ENCODE data around the gene MAD1L1.

Gene MAD1L1

DNA sequence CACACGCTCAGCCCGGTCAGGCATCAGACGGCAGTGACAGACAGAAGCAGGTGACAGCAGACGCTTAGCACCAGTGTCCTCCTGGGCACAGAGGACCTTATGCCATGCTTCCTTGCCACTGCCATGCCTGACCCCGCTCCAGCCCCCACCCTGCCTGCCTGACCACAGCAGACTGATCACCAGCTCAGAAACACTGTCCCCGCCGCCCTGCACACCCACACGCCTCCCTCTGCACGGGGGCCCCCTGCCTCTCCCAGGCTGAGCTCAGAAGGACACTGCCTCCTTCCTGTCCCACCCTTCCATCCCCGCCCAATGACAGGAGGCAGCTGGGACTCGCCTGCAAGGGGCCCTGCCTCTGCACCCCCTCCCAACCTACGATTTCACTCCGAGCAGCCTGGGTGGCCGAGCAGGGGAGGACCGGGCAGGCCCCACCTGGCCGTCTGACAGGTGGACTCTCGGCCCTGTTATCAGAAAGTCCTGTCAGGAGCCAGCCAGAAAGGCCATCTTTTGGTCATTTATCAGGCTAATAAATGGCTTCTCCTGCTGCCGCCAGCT, 379.2 kb downstream of the MAD1L1 start:
- DNase-seq, result no peak

DNA sequence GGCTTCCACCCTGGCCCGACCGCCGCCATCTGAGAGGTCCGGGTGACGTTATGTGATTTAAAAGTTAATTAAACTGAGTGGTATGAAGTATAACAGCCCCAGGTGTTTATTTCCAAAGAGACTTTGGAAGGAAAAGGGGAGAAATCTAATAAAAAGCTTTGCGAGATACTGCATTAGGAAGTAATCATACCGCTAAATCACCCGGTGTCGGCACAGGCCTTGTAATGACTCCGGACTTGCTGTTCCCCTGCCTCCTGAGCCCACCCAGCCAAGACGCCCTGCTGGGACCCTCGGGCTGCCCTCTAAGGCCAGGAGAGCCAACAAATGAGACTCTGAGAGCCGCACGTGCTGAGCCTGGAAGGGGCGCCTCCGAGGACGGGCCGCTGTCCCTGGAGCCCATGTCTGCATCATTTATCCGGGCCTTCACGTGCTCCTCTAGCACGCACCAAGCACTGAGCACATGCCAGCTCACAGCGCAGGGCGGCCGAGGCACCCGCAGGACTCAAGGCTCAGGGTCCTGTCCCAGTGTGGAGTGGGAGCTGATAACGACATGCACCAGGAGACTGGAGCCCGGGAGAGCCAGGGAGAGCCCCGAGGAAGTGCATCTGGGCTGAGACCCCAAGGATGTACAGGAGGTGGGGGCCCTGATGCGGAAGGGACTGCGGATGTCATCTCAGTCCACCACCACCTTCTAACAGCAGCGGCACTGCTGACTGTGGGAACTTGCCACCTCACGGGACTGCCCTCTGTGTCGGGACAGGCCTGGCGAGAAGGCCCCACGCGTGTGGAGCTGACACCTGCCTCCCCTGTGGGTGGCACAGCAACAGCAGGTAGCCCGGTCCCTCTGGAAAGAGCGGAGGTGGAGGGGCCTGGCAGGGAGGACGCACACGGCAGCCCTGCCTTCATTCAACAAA, 380.0 kb downstream of the MAD1L1 start:
- no peak for DNase-seq

GRCh38 chr7:1851721-1852516, 380.8 kb downstream of the MAD1L1 start:
- no peak for DNase-seq

DNA sequence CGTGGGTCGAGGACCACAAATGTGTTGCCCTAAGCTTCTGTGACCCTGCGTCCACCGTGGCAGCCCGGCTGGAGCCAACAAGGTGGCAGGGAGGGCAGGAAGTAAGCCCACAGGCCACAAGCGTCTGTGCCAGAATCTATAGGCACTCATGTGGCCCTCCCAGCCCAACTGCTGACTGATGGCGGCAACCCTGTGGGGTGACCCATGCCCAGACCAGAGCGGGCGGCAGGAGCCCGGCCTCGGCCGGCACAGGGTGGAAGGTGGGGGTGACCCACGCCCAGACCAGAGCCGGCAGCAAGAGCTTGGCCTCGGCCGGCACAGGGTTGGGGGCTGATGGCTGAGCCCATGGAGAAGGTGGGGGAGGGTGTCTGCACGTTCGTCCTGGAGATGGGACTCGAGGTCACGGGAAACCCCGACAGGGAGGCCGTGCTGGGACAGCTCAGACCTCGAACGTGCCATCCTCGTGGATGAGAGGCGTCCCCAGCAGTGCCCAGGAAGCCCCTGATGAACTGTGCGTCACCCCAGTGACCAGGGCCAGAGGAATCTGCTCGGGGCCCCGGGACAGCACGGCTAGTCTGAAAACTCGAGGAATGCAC, 381.7 kb downstream of the MAD1L1 start:
- no peak for DNase-seq

DNA sequence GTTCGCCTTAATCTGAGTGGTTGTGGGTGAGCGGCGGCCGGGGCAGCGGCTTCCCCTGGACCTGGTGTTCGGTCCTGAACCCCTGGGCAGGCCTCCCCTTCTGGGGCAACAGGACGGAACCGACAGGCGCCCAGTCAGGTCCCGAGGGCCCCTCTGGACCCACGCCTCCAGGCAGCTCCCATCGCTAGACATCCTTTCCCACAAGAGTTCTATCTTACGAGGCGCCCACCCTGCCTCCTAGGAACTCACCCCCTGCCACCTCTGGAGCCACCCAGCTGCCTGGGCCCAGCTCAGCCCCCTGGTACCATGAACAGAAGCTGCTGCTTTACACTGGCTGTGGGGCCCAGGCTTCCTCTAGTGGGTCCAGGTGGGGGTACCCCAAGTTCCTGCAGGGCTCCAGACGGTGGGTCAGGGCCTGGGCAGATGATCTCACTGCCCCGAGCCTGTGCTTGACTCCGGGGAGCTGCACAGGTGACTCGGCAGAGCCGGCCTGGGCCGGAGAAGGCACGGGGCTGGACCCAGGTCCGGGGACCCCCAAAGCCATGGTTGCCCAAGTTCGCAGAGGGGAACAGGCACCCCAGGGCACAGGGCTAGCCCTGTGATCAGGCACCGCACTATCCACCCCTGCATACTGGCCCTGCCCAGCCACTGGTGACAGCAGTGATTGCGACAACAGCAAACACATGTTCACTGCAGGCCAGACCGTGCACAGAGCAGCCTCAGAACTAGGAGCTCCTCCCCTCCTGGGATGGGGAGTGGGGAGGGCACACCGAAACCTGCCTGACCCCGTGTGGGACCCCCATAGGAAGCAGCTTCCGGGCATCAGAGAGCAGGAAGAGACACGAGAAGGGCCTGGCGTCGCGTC, 382.4 kb downstream of the MAD1L1 start:
- no peak for DNase-seq

- no peak for DNase-seq
These were observed 383.2 kb downstream of the MAD1L1 start for GRCh38 chr7:1849351-1850041.

DNA sequence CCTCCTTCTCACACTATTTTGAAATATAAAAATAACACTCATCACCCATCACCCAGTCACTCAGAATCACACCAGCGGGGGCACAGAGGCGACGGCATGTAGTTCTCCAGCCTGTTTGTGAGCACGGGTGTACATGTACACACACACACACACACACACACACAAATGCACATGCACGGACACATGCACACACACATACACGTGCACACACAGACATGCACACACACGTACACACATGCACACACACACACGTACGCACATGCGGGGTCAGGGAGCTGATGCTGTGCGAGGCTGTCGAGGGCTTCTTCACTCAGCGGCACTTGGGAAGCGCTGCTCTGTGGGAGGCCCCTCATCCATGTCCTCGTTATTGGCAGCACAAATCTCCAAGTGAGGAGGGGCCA, 383.8 kb downstream of the MAD1L1 start:
- DNase-seq, result no peak

DNA sequence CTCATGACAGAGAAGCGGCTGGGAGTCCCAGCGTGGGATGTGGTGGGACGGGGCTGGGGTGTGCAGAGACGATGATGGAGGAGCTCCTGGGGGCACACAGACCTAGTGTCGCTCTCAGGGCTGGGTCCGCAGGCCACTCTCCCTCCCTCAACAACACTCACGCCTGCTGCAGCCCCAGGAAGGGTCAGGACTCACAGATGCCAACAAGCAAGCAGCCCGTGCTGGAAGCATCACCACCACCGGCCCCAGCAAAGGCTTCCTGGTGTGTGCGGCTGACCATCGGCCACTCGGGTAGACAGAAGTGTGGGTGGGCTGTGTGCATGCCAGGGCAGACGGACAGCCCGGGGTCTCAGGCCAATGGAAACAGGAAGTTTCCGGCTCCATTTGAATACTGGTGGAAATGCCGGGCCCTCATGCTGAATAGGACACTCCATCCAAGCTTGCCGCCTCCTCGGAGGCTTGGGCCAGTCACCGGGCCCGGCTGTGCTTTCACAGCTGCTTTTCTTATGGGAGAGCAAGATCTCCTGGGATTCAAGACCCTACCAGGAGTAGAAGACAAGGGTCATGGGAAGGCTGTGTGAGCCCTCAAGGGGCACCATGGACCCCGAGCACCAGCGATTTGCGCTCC, 384.6 kb downstream of the MAD1L1 start:
- no peak for DNase-seq

- no peak for DNase-seq
These were observed 385.3 kb downstream of the MAD1L1 start for GRCh38 chr7:1847260-1848001.

GRCh38 chr7:1846331-1847065, 386.2 kb downstream of the MAD1L1 start:
- no peak for DNase-seq

- no peak for DNase-seq
These were observed 387.0 kb downstream of the MAD1L1 start for GRCh38 chr7:1845536-1846311.

GRCh38 chr7:1844951-1845390, 387.8 kb downstream of the MAD1L1 start:
- DNase-seq, result no peak

GRCh38 chr7:1844336-1844950, 388.3 kb downstream of the MAD1L1 start:
- DNase-seq, result no peak

DNA sequence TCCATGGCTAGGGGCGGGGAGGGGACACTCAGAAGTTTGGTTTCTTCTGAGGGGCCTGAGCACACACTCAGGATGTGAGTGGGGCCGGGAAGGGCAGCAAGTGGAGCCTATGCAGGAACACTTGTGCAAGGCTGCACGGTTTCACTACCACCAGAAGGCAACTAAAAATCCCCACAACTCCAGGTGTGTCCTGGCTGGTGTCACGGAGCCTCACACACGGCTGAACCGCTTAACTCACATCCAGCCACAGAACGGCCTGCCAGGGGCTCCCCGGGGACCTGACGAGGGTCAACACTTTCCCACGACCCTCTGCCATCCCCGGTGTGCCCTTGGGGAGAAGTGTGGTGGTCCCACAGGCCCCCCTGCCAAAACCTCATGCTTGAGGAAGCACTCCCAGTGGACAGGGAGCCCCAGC, 388.8 kb downstream of the MAD1L1 start:
- no peak for DNase-seq

- no peak for DNase-seq
These were observed 389.4 kb downstream of the MAD1L1 start for GRCh38 chr7:1843271-1843861.

DNA sequence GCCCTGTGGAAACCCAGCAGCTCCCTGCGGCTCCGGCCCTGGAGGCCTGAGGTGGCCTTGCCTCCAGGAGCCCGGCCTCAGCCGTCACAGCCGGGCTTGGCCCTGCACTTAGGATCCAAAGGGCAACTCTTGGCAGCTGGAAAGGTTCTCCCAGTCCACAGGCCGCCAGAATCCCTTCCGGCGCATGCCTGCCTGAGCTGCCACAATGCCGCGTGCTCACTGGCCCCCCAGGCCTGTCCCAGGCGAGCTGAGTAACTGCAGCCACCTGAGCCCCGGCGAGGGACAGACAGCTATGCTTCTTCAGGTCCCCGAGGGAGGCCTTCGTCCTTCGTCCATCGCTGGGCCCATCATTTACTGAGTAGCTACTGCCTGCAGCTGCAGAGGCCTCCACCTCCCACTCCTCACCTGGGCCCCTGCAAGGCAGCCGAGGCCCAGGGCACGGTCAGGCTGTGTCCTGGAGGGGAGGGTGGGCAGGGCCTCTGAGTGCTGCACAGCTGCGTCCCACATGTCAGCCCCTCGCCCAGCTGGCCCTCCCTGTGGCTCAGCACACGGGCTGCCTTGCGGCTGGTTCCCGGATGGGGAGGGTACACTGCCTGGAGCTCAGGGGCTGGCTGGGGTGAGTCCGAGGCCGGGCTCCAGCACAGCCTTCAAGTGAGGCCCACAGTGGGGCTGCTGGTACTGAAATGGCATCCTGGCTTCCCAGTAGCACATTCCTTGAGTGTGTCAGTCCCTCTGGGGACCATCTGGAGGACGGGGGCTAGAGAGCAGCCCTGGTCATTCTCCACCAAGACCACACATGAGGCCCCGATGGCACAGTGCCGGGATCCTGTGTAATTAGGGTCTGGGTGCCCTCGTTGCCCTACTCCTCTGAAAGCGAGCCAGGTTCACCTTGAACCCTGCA, 390.2 kb downstream of the MAD1L1 start:
- no peak for DNase-seq
